HG03103 (cell line): ENCODE results near the gene PLGRKT.
A peak's percentile ranks its signal among the peaks of the same experiment; 100 is the strongest.
"Not testable (repeated sequence)": the region's sequence is repeated elsewhere in the genome, so short reads cannot be mapped to it uniquely, and the experiment has no call there.

ENCODE experiments used
- ATAC-seq: cut with Tn5 transposase; IDR thresholded peaks from one replicate; pipeline ENCODE4 v1.9.1; 2021; ENCODE audit warnings: low read depth; ENCODE audit not compliant: unreplicated experiment

Gene PLGRKT

GRCh38 chr9:5453004-5453403 is 15.3 kb upstream of the PLGRKT start:
- no peak for ATAC-seq

GRCh38 chr9:5452286-5452609 is 14.5 kb upstream of the PLGRKT start:
- ATAC-seq: no peak

- peak; percentile 63 for ATAC-seq
Observed at GRCh38 chr9:5450359-5451091, 12.8 kb upstream of the PLGRKT start, which contains the start of gene CD274. TSS of gene CD274 (plus strand) at chr9:5450542. CDS start at chr9:5456114, 5,572 bp downstream.

- no peak for ATAC-seq
Observed at GRCh38 chr9:5449521-5450358, 12.0 kb upstream of the PLGRKT start.

GRCh38 chr9:5448461-5449435 is 11.0 kb upstream of the PLGRKT start:
- ATAC-seq: no peak

GRCh38 chr9:5448016-5448415 is 10.3 kb upstream of the PLGRKT start:
- ATAC-seq: no peak

- no peak for ATAC-seq
Observed at GRCh38 chr9:5447337-5447736, 9.6 kb upstream of the PLGRKT start.

- ATAC-seq: no peak
Observed at GRCh38 chr9:5446451-5447236, 8.9 kb upstream of the PLGRKT start.

GRCh38 chr9:5445886-5446285 is 8.2 kb upstream of the PLGRKT start:
- no peak for ATAC-seq

- not testable (repeated sequence) for ATAC-seq
Observed at GRCh38 chr9:5445096-5445495, 7.4 kb upstream of the PLGRKT start.

- ATAC-seq: no peak
Observed at GRCh38 chr9:5443850-5444249, 6.1 kb upstream of the PLGRKT start.

- ATAC-seq: no peak
Observed at GRCh38 chr9:5442400-5443011, 4.8 kb upstream of the PLGRKT start.

- no peak for ATAC-seq
Observed at GRCh38 chr9:5441043-5441442, 3.3 kb upstream of the PLGRKT start.

GRCh38 chr9:5440426-5440825 is 2.7 kb upstream of the PLGRKT start:
- ATAC-seq: no peak

GRCh38 chr9:5438301-5439162 is 807 bp upstream of the PLGRKT start:
- ATAC-seq: peak; percentile 66

GRCh38 chr9:5436441-5436840 is 1.3 kb downstream of the PLGRKT start:
- no peak for ATAC-seq

GRCh38 chr9:5435912-5436311 is 1.8 kb downstream of the PLGRKT start:
- ATAC-seq: no peak
